Inferior parietal cortex (tissue), 1 donor: ENCODE results near the gene TOE1.
A peak's percentile ranks its signal among the peaks of the same experiment; 100 is the strongest.
"Not testable (repeated sequence)": the region's sequence is repeated elsewhere in the genome, so short reads cannot be mapped to it uniquely, and the experiment has no call there.

ENCODE experiments used
- DNase-seq: peaks from one replicate; pipeline ENCODE4 v3.0.0-alpha.2; 2016; ENCODE audit errors: extremely low spot score

TOE1 gene

GRCh38 chr1:45339789-45340558 lies at the start of gene TOE1, which contains the start of gene MUTYH:
TOE1 (plus strand) TSS chr1:45340170; CDS start chr1:45340253, 83 bp downstream.
MUTYH (minus strand) TSS chr1:45340440; CDS start chr1:45334505, 5,935 bp downstream.
- DNase-seq, result peak; percentile 84

GRCh38 chr1:45291002-45291401 lies 49.0 kb upstream of the TOE1 start:
- DNase-seq, result not testable (repeated sequence)

- DNase-seq, result no peak
These were observed 48.3 kb upstream of the TOE1 start for GRCh38 chr1:45291716-45292115.

- no peak for DNase-seq
These were observed 42.2 kb upstream of the TOE1 start for GRCh38 chr1:45297666-45298356.

GRCh38 chr1:45299296-45299695 lies 40.7 kb upstream of the TOE1 start:
- DNase-seq, result no peak

- DNase-seq, result peak; percentile 82
These were observed 39.8 kb upstream of the TOE1 start for GRCh38 chr1:45299981-45300668.

GRCh38 chr1:45300669-45300997 lies 39.3 kb upstream of the TOE1 start:
- DNase-seq, result no peak

- no peak for DNase-seq
These were observed 37.3 kb upstream of the TOE1 start for GRCh38 chr1:45302505-45303150.

- peak; percentile 91 for DNase-seq
These were observed 36.3 kb upstream of the TOE1 start for GRCh38 chr1:45303520-45304310.

- no peak for DNase-seq
These were observed 35.5 kb upstream of the TOE1 start for GRCh38 chr1:45304311-45305081.

GRCh38 chr1:45305231-45305630 lies 34.7 kb upstream of the TOE1 start:
- no peak for DNase-seq

GRCh38 chr1:45306319-45306718 lies 33.7 kb upstream of the TOE1 start:
- DNase-seq, result no peak

- no peak for DNase-seq
These were observed 33.1 kb upstream of the TOE1 start for GRCh38 chr1:45306905-45307304.

- no peak for DNase-seq
These were observed 25.7 kb upstream of the TOE1 start for GRCh38 chr1:45314266-45314665.

GRCh38 chr1:45317166-45317565 lies 22.8 kb upstream of the TOE1 start:
- no peak for DNase-seq

- no peak for DNase-seq
These were observed 20.2 kb upstream of the TOE1 start for GRCh38 chr1:45319761-45320160.

GRCh38 chr1:45321444-45321843 lies 18.5 kb upstream of the TOE1 start:
- DNase-seq, result no peak

- DNase-seq, result no peak
These were observed 17.4 kb upstream of the TOE1 start for GRCh38 chr1:45322486-45323040.

GRCh38 chr1:45325851-45326506 lies 14.0 kb upstream of the TOE1 start:
- no peak for DNase-seq
